IPS-18c (cell line): ENCODE measurements around the gene TDRD15.
"Not testable (repeated sequence)": the region's sequence is repeated elsewhere in the genome, so short reads cannot be mapped to it uniquely, and the experiment has no call there.

Experiments
- H3K4me3 ChIP-seq: 2 replicates; pipeline ENCODE4 v1.7.0; 2013; ENCODE audit warnings: low read depth, mild to moderate bottlenecking, low read length, moderate library complexity; ENCODE audit not compliant: insufficient read depth
- H3K9me3 ChIP-seq: one replicate; pipeline ENCODE4 v1.6.1; 2013; ENCODE audit warnings: mild to moderate bottlenecking, low read length, moderate library complexity; ENCODE audit not compliant: control insufficient read depth, insufficient read depth

The TDRD15 gene

GRCh38 chr2:21118302-21118920, 5.4 kb upstream of the TDRD15 start:
- Histone ChIP-seq H3K9me3 (no peaks in the 10 kb centered on the region), H3K4me3 (no peak overlapping the region)

- Histone ChIP-seq H3K9me3 (no peaks in the 10 kb centered on the region), H3K4me3 (no peak overlapping the region)
Measured at GRCh38 chr2:21131861-21132260, 8.1 kb downstream of the TDRD15 start.

GRCh38 chr2:21135585-21135984, 11.8 kb downstream of the TDRD15 start:
- H3K9me3 ChIP-seq = no peaks in the 10 kb centered on the region
- no peak overlapping the region for H3K4me3 ChIP-seq

- Histone ChIP-seq H3K4me3 (no peak overlapping the region), H3K9me3 (no peaks in the 10 kb centered on the region)
Measured at GRCh38 chr2:21142149-21142548, 18.4 kb downstream of the TDRD15 start.

- Histone ChIP-seq H3K9me3 (no peaks in the 10 kb centered on the region), H3K4me3 (no peak overlapping the region)
Measured at GRCh38 chr2:21146638-21147037, 22.9 kb downstream of the TDRD15 start.

GRCh38 chr2:21148718-21149117, 24.9 kb downstream of the TDRD15 start:
- Histone ChIP-seq H3K4me3 (no peak overlapping the region), H3K9me3 (no peaks in the 10 kb centered on the region)

GRCh38 chr2:21151234-21151633, 27.5 kb downstream of the TDRD15 start:
- H3K9me3 ChIP-seq, H3K4me3 ChIP-seq: not testable (repeated sequence)

- Histone ChIP-seq H3K4me3 (no peak overlapping the region), H3K9me3 (no peaks in the 10 kb centered on the region)
Measured at GRCh38 chr2:21155365-21156136, 31.8 kb downstream of the TDRD15 start.

- Histone ChIP-seq H3K9me3 (no peaks in the 10 kb centered on the region), H3K4me3 (no peak overlapping the region)
Measured at GRCh38 chr2:21161122-21161521, 37.4 kb downstream of the TDRD15 start.

- Histone ChIP-seq H3K9me3 (no peaks in the 10 kb centered on the region), H3K4me3 (no peak overlapping the region)
Measured at GRCh38 chr2:21161832-21162614, 38.3 kb downstream of the TDRD15 start.

- no peak overlapping the region for H3K4me3 ChIP-seq
- H3K9me3 ChIP-seq = no peaks in the 10 kb centered on the region
Measured at GRCh38 chr2:21162615-21162878, 38.8 kb downstream of the TDRD15 start.

- no peaks in the 10 kb centered on the region for H3K9me3 ChIP-seq
- H3K4me3 ChIP-seq = no peak overlapping the region
Measured at GRCh38 chr2:21163213-21163612, 39.4 kb downstream of the TDRD15 start.

GRCh38 chr2:21165350-21165749, 41.6 kb downstream of the TDRD15 start:
- H3K9me3 ChIP-seq = no peaks in the 10 kb centered on the region
- no peak overlapping the region for H3K4me3 ChIP-seq

- H3K4me3 ChIP-seq = no peak overlapping the region
- no peaks in the 10 kb centered on the region for H3K9me3 ChIP-seq
Measured at GRCh38 chr2:21175895-21176646, 52.3 kb downstream of the TDRD15 start.

- no peaks in the 10 kb centered on the region for H3K9me3 ChIP-seq
- no peak overlapping the region for H3K4me3 ChIP-seq
Measured at GRCh38 chr2:21181957-21182356, 58.2 kb downstream of the TDRD15 start.

GRCh38 chr2:21183306-21183705, 59.5 kb downstream of the TDRD15 start:
- no peaks in the 10 kb centered on the region for H3K9me3 ChIP-seq
- no peak overlapping the region for H3K4me3 ChIP-seq

- H3K9me3 ChIP-seq = no peaks in the 10 kb centered on the region
Measured at GRCh38 chr2:21183726-21184125, 60.0 kb downstream of the TDRD15 start.

GRCh38 chr2:21191535-21191934, 67.8 kb downstream of the TDRD15 start:
- H3K4me3 ChIP-seq = no peak overlapping the region
- H3K9me3 ChIP-seq = no peaks in the 10 kb centered on the region

More at GRCh38 chr2:21183726-21184125, 60.0 kb downstream of the TDRD15 start:
- no peak overlapping the region for H3K4me3 ChIP-seq
